Activated CD4-positive, alpha-beta T cell treated with anti-CD3 and anti-CD28 coated beads, Interleukin-10, Interleukin-2, amounts not matched to agents 100 ng/mL and 50 ng/mL, durations not matched to agents 16 hours and 8 hours (primary cell): ENCODE measurements around the gene SYNE4.
"Not testable (repeated sequence)": the region's sequence is repeated elsewhere in the genome, so short reads cannot be mapped to it uniquely, and the experiment has no call there.

Source experiments
- DNase-seq: peaks from one replicate; pipeline ENCODE4 v3.0.0-alpha.2; 2020

Gene SYNE4

GRCh38 chr19:35988824-35989223, 19.8 kb downstream of the SYNE4 start:
- DNase-seq = no peak

- no peak for DNase-seq
Measured at GRCh38 chr19:35987571-35987896, 21.1 kb downstream of the SYNE4 start.

- DNase-seq = no peak
Measured at GRCh38 chr19:35986664-35987570, 21.7 kb downstream of the SYNE4 start.

- DNase-seq = no peak
Measured at GRCh38 chr19:35986111-35986510, 22.5 kb downstream of the SYNE4 start.

GRCh38 chr19:35983177-35983576, 25.4 kb downstream of the SYNE4 start:
- DNase-seq = no peak

- not testable (repeated sequence) for DNase-seq
Measured at GRCh38 chr19:35980997-35981396, 27.6 kb downstream of the SYNE4 start.

- DNase-seq = no peak
Measured at GRCh38 chr19:35978832-35979365, 29.7 kb downstream of the SYNE4 start.

GRCh38 chr19:35978271-35978670, 30.3 kb downstream of the SYNE4 start:
- no peak for DNase-seq

- peak; percentile 47 for DNase-seq
Measured at GRCh38 chr19:35977446-35978222, 31.0 kb downstream of the SYNE4 start.

GRCh38 chr19:35975608-35976214, 32.9 kb downstream of the SYNE4 start:
- no peak for DNase-seq

- DNase-seq = no peak
Measured at GRCh38 chr19:35973487-35973886, 35.1 kb downstream of the SYNE4 start.

GRCh38 chr19:35966771-35967170, 41.8 kb downstream of the SYNE4 start:
- DNase-seq = no peak

- peak; percentile 34 for DNase-seq
Measured at GRCh38 chr19:35963514-35963913, 45.1 kb downstream of the SYNE4 start.

GRCh38 chr19:35960432-35960972, 48.1 kb downstream of the SYNE4 start:
- DNase-seq = no peak

- DNase-seq = no peak
Measured at GRCh38 chr19:35959968-35960320, 48.7 kb downstream of the SYNE4 start.

GRCh38 chr19:35959040-35959967, 49.3 kb downstream of the SYNE4 start:
- DNase-seq = peak; percentile 60

- no peak for DNase-seq
Measured at GRCh38 chr19:35958660-35959039, 50.0 kb downstream of the SYNE4 start.

GRCh38 chr19:35957411-35957810, 51.2 kb downstream of the SYNE4 start:
- DNase-seq = not testable (repeated sequence)

GRCh38 chr19:35955881-35956634, 52.6 kb downstream of the SYNE4 start:
- DNase-seq = no peak
